Large intestine (tissue), 3 donors: ENCODE results near the gene MAP3K8. TPM values are rescaled to one million over a fixed set of nuclear protein-coding genes. Genes with fewer than 3 reads are reported as not detected.
"Not testable (repeated sequence)": the region's sequence is repeated elsewhere in the genome, so short reads cannot be mapped to it uniquely, and the experiment has no call there.

Experiments used
- DNase-seq, 2 donors: peaks; one replicate each; pipeline versions ENCODE4 v3.0.0 to v3.0.0-alpha.2; 2013
- H3K27ac ChIP-seq: one replicate; pipeline ENCODE4 v1.5.1; 2013; ENCODE audit warnings: low read length
- H3K27me3 ChIP-seq: 2 replicates; pipeline ENCODE4 v1.6.1; 2013; ENCODE audit warnings: low read length; ENCODE audit not compliant: control insufficient read depth, insufficient read depth
- H3K36me3 ChIP-seq: 2 replicates; pipeline ENCODE4 v1.6.1; 2013; ENCODE audit warnings: low read length; ENCODE audit not compliant: control insufficient read depth, insufficient read depth
- H3K4me1 ChIP-seq: one replicate; pipeline ENCODE4 v1.6.1; 2013; ENCODE audit warnings: low read length; ENCODE audit not compliant: control insufficient read depth, insufficient read depth
- H3K4me3 ChIP-seq: one replicate; pipeline ENCODE4 v1.5.1; 2013; ENCODE audit warnings: low read length
- H3K9me3 ChIP-seq: one replicate; pipeline ENCODE4 v1.6.1; 2013; ENCODE audit warnings: mild to moderate bottlenecking, low read depth, low read length, moderate library complexity; ENCODE audit not compliant: control insufficient read depth
- WGBS: methylation state at CpG from one replicate; pipeline ENCODE4 v1.1.5; 2013; ENCODE audit warnings: low lambda C conversion rate; ENCODE audit not compliant: insufficient coverage; 5-methylcytosine and 5-hydroxymethylcytosine counted together
- polyA plus RNA-seq: library from polyadenylated mRNA; unstranded; fragments of 120-200 nt; gene quantifications from one replicate; pipeline ENCODE4 v1.2.1, GENCODE V29; 2013

MAP3K8 gene
- polyA plus RNA-seq, 1 donor: 17.2 TPM

DNA sequence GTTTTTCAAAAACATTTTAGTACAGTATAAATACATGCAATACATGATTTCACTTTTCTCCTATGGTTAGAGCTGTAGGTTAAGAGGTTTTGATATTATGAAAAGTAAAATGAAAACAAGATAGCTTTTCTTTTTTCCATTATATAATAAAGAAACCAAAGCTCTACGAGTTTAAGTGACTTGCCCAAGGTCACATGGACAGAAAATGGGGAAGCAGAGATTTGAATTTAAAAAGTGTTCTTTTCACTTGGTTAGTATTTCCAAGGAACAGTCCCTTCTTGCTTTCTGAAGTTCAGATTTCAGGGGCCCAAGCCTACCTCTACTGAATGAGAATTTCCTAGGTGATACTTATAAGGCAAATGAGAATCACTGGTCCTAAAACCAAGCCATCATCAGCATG lies 13.2 kb upstream of the MAP3K8 start:
- DNase-seq: no peak
- Histone ChIP-seq H3K4me1 (peaks cover 31% of the 10 kb centered on the region), H3K27ac (no peak overlapping the region), H3K4me3 (no peak overlapping the region), H3K27me3 (no peaks in the 10 kb centered on the region), H3K36me3 (no peaks in the 10 kb centered on the region), H3K9me3 (no peaks in the 10 kb centered on the region)
- 80% methylated on average over 1 of the region's 1 CpG for WGBS

DNA sequence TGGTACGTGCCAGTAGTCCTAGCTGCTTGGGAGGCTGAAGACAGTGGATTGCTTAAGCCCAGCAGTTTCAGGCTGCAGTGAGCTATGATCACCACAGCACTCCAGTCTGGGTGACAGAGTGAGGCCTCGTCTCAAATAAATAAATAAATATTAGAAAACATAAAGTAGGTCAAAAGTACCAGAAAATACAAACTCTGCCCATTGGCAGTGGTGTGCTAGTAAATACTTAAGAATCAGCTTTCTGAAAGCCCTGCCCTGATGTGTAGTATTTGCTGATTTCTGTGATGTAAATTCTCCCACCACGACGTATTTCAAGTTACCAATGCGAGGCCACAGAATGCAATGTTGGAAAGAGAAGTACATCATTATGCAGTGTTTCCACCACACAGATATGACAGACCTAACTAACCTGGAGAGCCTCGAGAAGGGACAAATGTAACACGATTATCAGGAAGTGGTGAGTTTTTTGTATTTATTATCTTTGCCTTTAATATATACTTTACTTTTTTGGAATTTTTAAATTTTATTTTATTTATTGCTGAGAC lies 11.8 kb upstream of the MAP3K8 start:
- Histone ChIP-seq H3K4me1 (peaks cover 33% of the 10 kb centered on the region), H3K27ac (no peak overlapping the region), H3K27me3 (no peaks in the 10 kb centered on the region), H3K9me3 (no peaks in the 10 kb centered on the region), H3K36me3 (no peaks in the 10 kb centered on the region), H3K4me3 (no peak overlapping the region)
- DNase-seq: no peak
- WGBS: 90% methylated on average over 2 of the region's 7 CpGs

GRCh38 chr10:30422981-30423654 lies 10.9 kb upstream of the MAP3K8 start:
- peaks cover 42% of the 10 kb centered on the region for H3K4me1 ChIP-seq
- WGBS: no CpG with 5 or more reads among the region's 8 CpGs

GRCh38 chr10:30423655-30424275 lies 10.2 kb upstream of the MAP3K8 start:
- WGBS: 22% methylated on average over 1 of the region's 6 CpGs
- H3K27ac ChIP-seq: peak overlapping the region; percentile 67
- not testable (repeated sequence) for H3K36me3 ChIP-seq, H3K4me3 ChIP-seq, DNase-seq, H3K9me3 ChIP-seq, H3K27me3 ChIP-seq
- peaks cover 41% of the 10 kb centered on the region for H3K4me1 ChIP-seq

More at GRCh38 chr10:30422981-30423654, 10.9 kb upstream of the MAP3K8 start:
- H3K27me3 ChIP-seq: no peaks in the 10 kb centered on the region
- no peaks in the 10 kb centered on the region for H3K36me3 ChIP-seq
- peak overlapping the region; percentile 67 for H3K27ac ChIP-seq
- H3K4me3 ChIP-seq: no peak overlapping the region
- no peaks in the 10 kb centered on the region for H3K9me3 ChIP-seq
- DNase-seq: peak; percentile 67 to 84

- no peaks in the 10 kb centered on the region for H3K27me3 ChIP-seq
- H3K9me3 ChIP-seq: no peaks in the 10 kb centered on the region
- H3K4me3 ChIP-seq: no peak overlapping the region
- H3K4me1 ChIP-seq: peaks cover 34% of the 10 kb centered on the region
- no peaks in the 10 kb centered on the region for H3K36me3 ChIP-seq
- no peak for DNase-seq
- 100% methylated on average over 1 of the region's 4 CpGs for WGBS
- H3K27ac ChIP-seq: no peak overlapping the region
Observed at GRCh38 chr10:30425336-30426075, 8.5 kb upstream of the MAP3K8 start.

DNA sequence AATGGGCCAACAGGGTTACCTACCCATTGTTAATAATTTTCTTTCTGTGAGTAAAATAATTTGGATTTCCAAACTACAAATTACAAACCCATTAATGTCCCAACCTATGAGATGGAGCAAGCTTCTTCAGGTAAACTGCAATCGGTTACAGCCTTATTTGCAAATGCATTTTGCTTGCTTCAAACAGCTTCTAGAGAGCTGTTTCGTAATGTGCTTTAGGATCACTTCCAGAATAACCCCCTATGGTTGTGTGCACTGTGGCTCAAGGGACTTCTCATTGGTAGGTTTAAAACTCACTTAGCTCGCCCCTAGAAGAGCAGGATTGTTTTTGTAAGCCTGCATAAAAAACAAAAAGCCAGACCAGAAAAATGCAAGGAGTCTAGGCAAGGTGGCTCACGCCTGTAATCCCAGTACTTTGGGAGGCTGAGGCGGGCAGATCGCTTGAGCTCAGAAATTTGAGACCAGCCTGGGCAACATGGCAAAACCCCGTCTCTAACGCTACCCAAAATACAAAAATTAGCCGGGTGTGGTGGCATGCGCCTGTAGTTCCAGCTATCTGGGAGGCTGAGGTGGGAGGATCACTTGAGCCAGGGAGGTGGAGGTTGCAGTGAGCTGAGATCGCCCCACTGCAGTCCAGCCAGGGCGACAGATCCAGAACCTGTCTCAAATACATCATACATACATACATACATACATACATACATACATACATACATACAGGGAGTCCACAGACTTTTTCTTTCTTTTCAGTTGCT lies 3.3 kb upstream of the MAP3K8 start:
- H3K4me3 ChIP-seq: no peak overlapping the region
- H3K27ac ChIP-seq: no peak overlapping the region
- no CpG with 5 or more reads among the region's 12 CpGs for WGBS

GRCh38 chr10:30431435-30431911 lies 2.5 kb upstream of the MAP3K8 start:
- no peak overlapping the region for H3K27ac ChIP-seq
- H3K27me3 ChIP-seq: no peaks in the 10 kb centered on the region
- H3K4me1 ChIP-seq: peaks cover 29% of the 10 kb centered on the region
- WGBS: no CpG with 5 or more reads among the region's 17 CpGs
- H3K4me3 ChIP-seq: no peak overlapping the region
- no peaks in the 10 kb centered on the region for H3K9me3 ChIP-seq
- peak in 1 of 2 donors; percentile 56 for DNase-seq
- no peaks in the 10 kb centered on the region for H3K36me3 ChIP-seq

More for the DNA sequence above, 3.3 kb upstream of the MAP3K8 start:
- DNase-seq: no peak
- Histone ChIP-seq H3K4me1 (peaks cover 23% of the 10 kb centered on the region), H3K36me3 (no peaks in the 10 kb centered on the region), H3K27me3 (no peaks in the 10 kb centered on the region), H3K9me3 (no peaks in the 10 kb centered on the region)

DNA sequence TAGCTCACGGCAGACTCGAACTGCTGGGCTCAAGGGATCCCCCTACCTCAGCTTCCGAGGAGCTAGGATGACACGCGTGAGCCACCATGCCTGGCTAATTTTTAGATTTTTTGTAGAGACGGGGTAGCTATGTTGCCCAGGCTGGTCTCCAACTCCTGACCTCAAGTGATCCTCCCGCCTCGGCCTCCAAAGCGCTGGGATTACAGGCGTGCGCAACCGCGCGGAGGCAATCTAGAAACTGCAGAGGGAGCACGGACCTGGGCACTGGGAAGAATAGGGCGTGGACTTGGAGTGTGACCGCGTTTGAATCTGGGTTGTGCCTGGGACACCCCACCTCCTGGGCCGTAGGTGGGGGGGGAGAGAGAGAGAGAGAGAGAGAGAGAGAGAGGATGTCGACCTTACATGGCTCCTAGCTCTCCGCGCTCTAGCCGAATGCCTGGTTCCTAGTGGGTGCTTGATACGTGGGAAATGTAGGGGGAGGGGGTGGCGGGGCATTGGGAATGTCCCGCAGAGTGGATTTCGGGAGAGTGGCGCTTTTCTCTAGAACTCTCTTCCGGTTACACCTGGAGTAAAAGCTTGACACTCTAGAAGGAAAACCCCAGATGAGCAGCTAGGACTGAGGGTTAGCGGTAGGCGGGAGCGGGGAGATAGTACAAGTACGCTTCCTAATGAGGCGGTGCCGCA lies 1.2 kb upstream of the MAP3K8 start:
- no peak for DNase-seq
- peak overlapping the region; percentile 74 for H3K4me3 ChIP-seq
- no peaks in the 10 kb centered on the region for H3K9me3 ChIP-seq
- WGBS: no CpG with 5 or more reads among the region's 35 CpGs
- peak overlapping the region; percentile 97 for H3K27ac ChIP-seq
- H3K27me3 ChIP-seq: no peaks in the 10 kb centered on the region
- peaks cover 7% of the 10 kb centered on the region for H3K36me3 ChIP-seq
- peaks cover 29% of the 10 kb centered on the region for H3K4me1 ChIP-seq

- peak overlapping the region; percentile 97 for H3K27ac ChIP-seq
- DNase-seq: peak; percentile 74 to 91
- H3K36me3 ChIP-seq: peaks cover 7% of the 10 kb centered on the region
- no CpG with 5 or more reads among the region's 32 CpGs for WGBS
- H3K9me3 ChIP-seq: no peaks in the 10 kb centered on the region
- H3K27me3 ChIP-seq: no peaks in the 10 kb centered on the region
- H3K4me3 ChIP-seq: peak overlapping the region; percentile 74
- H3K4me1 ChIP-seq: peaks cover 28% of the 10 kb centered on the region
Observed at GRCh38 chr10:30433306-30433729, 666 bp upstream of the MAP3K8 start.
